ENCODE measurements around the gene HECW1. TPM values are rescaled to one million over a fixed set of nuclear protein-coding genes. Genes with fewer than 3 reads are reported as not detected.

HECW1 gene
- total RNA-seq, 4 donors from 2014 or later: 0.09 to 0.32 (median 0.12) TPM

- ATAC-seq (ENCODE audit: low FRiP score): peak; percentile 19
- TF ChIP-seq CTCF (IDR thresholded peaks at IDR 0.05): no peak
- no peak for DNase-seq (ENCODE audit: low spot score)
Measured at GRCh38 chr7:43111630-43112458, 603 bp upstream of the HECW1 start.

GRCh38 chr7:43112941-43113621 lies 634 bp downstream of the HECW1 start:
- no peak for TF ChIP-seq CTCF (IDR thresholded peaks at IDR 0.05)
- peak; percentile 78 for ATAC-seq (ENCODE audit: low FRiP score)
- no peak for DNase-seq (ENCODE audit: low spot score)

GRCh38 chr7:43113622-43114457 lies 1.4 kb downstream of the HECW1 start:
- ATAC-seq (ENCODE audit: low FRiP score) (no peak), DNase-seq (ENCODE audit: low spot score) (no peak)

GRCh38 chr7:43114458-43114780 lies 2.0 kb downstream of the HECW1 start:
- no peak for TF ChIP-seq CTCF (IDR thresholded peaks at IDR 0.05)
- no peak for ATAC-seq (ENCODE audit: low FRiP score)
- no peak for DNase-seq (ENCODE audit: low spot score)

More at GRCh38 chr7:43113622-43114457, 1.4 kb downstream of the HECW1 start:
- TF ChIP-seq CTCF (IDR thresholded peaks at IDR 0.05): no peak

GRCh38 chr7:43116451-43116850 lies 4.0 kb downstream of the HECW1 start:
- no peak for TF ChIP-seq CTCF (IDR thresholded peaks at IDR 0.05)
- DNase-seq (ENCODE audit: low spot score) (no peak), ATAC-seq (ENCODE audit: low FRiP score) (no peak)

GRCh38 chr7:43117095-43117494 lies 4.6 kb downstream of the HECW1 start:
- TF ChIP-seq CTCF (IDR thresholded peaks at IDR 0.05): no peak
- DNase-seq (ENCODE audit: low spot score): no peak
- ATAC-seq (ENCODE audit: low FRiP score): no peak
